Sigmoid colon (tissue), 4 donors: Measurements from ENCODE around the gene FUOM.

Source experiments
- EP300 ChIP-seq, 4 donors: sonication (generic); formaldehyde crosslinking; IDR thresholded peaks; one replicate each; pipeline ENCODE4 v1.6.1; 2017; ENCODE audit warnings: antibody characterized with exemption in 4 of 4
- POLR2A ChIP-seq, 2 donors: fragments of 450-650 bp; IDR thresholded peaks; one replicate each; pipeline ENCODE4 v1.6.1; 2016; ENCODE audit warnings: antibody characterized with exemption in 2 of 2, mild to moderate bottlenecking in 2 of 2, moderate library complexity in 2 of 2
- POLR2AphosphoS5 ChIP-seq, 4 donors: sonication (generic); formaldehyde crosslinking; IDR thresholded peaks; one replicate each; pipeline ENCODE4 v1.6.1; 2017; ENCODE audit warnings: antibody characterized with exemption in 4 of 4
- TF ChIP-seq, protein P1 (sequence below), 4 experiments: fragments of 450-650 bp in 3 of 4; fragments of 200-600 bp in 1 of 4; IDR thresholded peaks; one replicate each; pipeline ENCODE4 v1.5.1; 2016 to 2019; ENCODE audit warnings: antibody characterized with exemption in 4 of 4, mild to moderate bottlenecking in 3 of 4, moderate library complexity in 2 of 4

- TF ChIP-seq, protein P1, sequence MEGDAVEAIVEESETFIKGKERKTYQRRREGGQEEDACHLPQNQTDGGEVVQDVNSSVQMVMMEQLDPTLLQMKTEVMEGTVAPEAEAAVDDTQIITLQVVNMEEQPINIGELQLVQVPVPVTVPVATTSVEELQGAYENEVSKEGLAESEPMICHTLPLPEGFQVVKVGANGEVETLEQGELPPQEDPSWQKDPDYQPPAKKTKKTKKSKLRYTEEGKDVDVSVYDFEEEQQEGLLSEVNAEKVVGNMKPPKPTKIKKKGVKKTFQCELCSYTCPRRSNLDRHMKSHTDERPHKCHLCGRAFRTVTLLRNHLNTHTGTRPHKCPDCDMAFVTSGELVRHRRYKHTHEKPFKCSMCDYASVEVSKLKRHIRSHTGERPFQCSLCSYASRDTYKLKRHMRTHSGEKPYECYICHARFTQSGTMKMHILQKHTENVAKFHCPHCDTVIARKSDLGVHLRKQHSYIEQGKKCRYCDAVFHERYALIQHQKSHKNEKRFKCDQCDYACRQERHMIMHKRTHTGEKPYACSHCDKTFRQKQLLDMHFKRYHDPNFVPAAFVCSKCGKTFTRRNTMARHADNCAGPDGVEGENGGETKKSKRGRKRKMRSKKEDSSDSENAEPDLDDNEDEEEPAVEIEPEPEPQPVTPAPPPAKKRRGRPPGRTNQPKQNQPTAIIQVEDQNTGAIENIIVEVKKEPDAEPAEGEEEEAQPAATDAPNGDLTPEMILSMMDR (IDR thresholded peaks at IDR 0.05): no peak
- TF ChIP-seq POLR2A (IDR thresholded peaks at IDR 0.05) (no peak), EP300 (IDR thresholded peaks at IDR 0.05) (no peak), POLR2AphosphoS5 (IDR thresholded peaks at IDR 0.05) (no peak)
These were observed 45.5 kb upstream of the FUOM start for GRCh38 chr10:133403359-133403758.
